ENCODE data around the gene KIAA0232. TPM values are rescaled to one million over a fixed set of nuclear protein-coding genes. Genes with fewer than 3 reads are reported as not detected.
"Not testable (repeated sequence)": the region's sequence is repeated elsewhere in the genome, so short reads cannot be mapped to it uniquely, and the experiment has no call there.

KIAA0232 gene
- total RNA-seq, 4 donors from 2014 or later: 39.4 to 66.6 (median 47.1) TPM

DNA sequence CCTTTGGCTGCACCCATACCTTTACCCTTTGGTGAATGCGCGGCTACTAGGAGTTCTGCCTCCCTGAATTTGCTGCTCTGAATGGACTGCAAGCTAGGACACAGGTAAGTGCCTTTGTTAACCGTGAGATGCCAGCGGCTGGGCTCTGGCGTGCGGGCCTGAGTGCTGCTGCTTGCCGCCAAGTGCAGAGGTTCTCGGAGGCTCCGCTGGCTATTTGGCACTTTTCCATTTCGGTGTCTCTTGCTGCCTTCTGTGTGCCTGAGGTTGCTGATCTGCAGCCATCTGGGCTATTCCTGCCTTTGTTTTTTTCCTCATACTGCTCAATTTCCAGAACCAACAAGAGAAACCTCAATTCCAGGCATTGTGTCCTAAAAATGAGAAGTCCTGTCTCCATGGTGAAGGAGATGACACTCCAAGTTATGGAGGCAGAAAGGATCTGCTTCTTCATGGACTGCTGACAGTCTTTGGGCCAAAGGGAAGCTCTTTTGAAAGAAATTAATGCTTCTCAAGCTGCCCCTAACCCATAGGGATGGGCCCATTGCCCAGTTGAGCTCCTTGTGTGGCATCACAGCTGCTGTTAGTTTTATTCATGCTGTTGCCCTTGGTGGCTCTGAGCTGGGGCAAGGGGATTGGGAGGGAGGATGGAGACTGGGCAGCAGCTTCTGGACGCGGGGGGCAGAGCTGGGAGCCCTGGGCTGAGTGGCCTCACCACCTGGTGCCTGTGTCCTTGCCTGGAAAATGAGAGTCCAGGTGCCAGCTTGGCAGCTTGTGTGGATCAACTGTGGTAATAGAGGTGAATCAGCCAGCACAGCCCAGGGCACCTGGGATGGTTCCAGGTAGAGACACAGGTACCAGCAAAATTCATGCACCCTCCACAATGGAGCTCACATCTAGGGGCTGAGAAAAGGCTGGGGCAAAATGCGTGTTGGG is 123.3 kb downstream of the KIAA0232 start:
- WGBS, 2 donors (ENCODE audit: low coverage in 1 of 2): 92 to 93% methylated on average over 3 to 13 of the region's 13 CpGs
- Histone ChIP-seq H3K9me3 (no peaks in the 10 kb centered on the region), H3K27ac (no peak overlapping the region)

GRCh38 chr4:6906486-6906885 is 124.0 kb downstream of the KIAA0232 start:
- H3K27ac ChIP-seq, H3K36me3 ChIP-seq, H3K9me3 ChIP-seq, H3K4me3 ChIP-seq, ATAC-seq: not testable (repeated sequence)
- peaks cover 0 to 31% (median 20%) of the 10 kb centered on the region in 3 donors for H3K4me1 ChIP-seq
- H3K27me3 ChIP-seq: peaks cover 12% of the 10 kb centered on the region
- WGBS, 2 donors (ENCODE audit: low coverage in 1 of 2): 62 to 88% methylated on average over 3 to 5 of the region's 6 CpGs

More for the DNA sequence above, 123.3 kb downstream of the KIAA0232 start:
- no peak for ATAC-seq
- no peak overlapping the region for H3K4me3 ChIP-seq
- TF ChIP-seq, protein P1, sequence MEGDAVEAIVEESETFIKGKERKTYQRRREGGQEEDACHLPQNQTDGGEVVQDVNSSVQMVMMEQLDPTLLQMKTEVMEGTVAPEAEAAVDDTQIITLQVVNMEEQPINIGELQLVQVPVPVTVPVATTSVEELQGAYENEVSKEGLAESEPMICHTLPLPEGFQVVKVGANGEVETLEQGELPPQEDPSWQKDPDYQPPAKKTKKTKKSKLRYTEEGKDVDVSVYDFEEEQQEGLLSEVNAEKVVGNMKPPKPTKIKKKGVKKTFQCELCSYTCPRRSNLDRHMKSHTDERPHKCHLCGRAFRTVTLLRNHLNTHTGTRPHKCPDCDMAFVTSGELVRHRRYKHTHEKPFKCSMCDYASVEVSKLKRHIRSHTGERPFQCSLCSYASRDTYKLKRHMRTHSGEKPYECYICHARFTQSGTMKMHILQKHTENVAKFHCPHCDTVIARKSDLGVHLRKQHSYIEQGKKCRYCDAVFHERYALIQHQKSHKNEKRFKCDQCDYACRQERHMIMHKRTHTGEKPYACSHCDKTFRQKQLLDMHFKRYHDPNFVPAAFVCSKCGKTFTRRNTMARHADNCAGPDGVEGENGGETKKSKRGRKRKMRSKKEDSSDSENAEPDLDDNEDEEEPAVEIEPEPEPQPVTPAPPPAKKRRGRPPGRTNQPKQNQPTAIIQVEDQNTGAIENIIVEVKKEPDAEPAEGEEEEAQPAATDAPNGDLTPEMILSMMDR (IDR thresholded peaks at IDR 0.05): no peak
- TF ChIP-seq POLR2AphosphoS5 (IDR thresholded peaks at IDR 0.05) (no peak), POLR2A (IDR thresholded peaks at IDR 0.05) (no peak), EP300 (IDR thresholded peaks at IDR 0.05) (no peak)
- H3K27me3 ChIP-seq: peaks cover 12% of the 10 kb centered on the region
- no peaks in the 10 kb centered on the region for H3K36me3 ChIP-seq
- peaks cover 0 to 24% (median 14%) of the 10 kb centered on the region in 3 donors for H3K4me1 ChIP-seq

GRCh38 chr4:6907658-6908191 is 125.2 kb downstream of the KIAA0232 start:
- no peak for ATAC-seq

GRCh38 chr4:6908432-6909112 is 126.0 kb downstream of the KIAA0232 start:
- Histone ChIP-seq H3K27ac (peak overlapping the region; percentile 85 to 100 (median 98)), H3K4me1 (peaks cover 0 to 51% (median 22%) of the 10 kb centered on the region in 3 donors), H3K9me3 (no peaks in the 10 kb centered on the region), H3K27me3 (peaks cover 12% of the 10 kb centered on the region), H3K4me3 (peak overlapping the region; percentile 64 to 90), H3K36me3 (no peaks in the 10 kb centered on the region)
- 28 to 86% methylated on average over 1 to 6 of the region's 15 CpGs for WGBS, 2 donors (ENCODE audit: low coverage in 1 of 2)
- TF ChIP-seq, protein P1 (IDR thresholded peaks at IDR 0.05): no peak
- TF ChIP-seq POLR2A (IDR thresholded peaks at IDR 0.05) (no peak), POLR2AphosphoS5 (IDR thresholded peaks at IDR 0.05) (no peak), EP300 (IDR thresholded peaks at IDR 0.05) (no peak)
- ATAC-seq: no peak

More at GRCh38 chr4:6907658-6908191, 125.2 kb downstream of the KIAA0232 start:
- Histone ChIP-seq H3K27ac (no peak overlapping the region), H3K27me3 (peaks cover 12% of the 10 kb centered on the region), H3K4me1 (peaks cover 0 to 44% (median 22%) of the 10 kb centered on the region in 3 donors), H3K36me3 (no peaks in the 10 kb centered on the region), H3K4me3 (no peak overlapping the region), H3K9me3 (no peaks in the 10 kb centered on the region)
- no peak for TF ChIP-seq POLR2A (IDR thresholded peaks at IDR 0.05)
- TF ChIP-seq, protein P1 (IDR thresholded peaks at IDR 0.05): peak in 3 of 4 experiments; percentile 19 to 58 (median 44)
- WGBS, 2 donors (ENCODE audit: low coverage in 1 of 2): 2 to 18% methylated on average over 9 to 18 of the region's 22 CpGs

Measured in gastroesophageal sphincter (tissue), 4 donors.